VCaP (cell line): ENCODE measurements around the gene CNIH2.
A peak's percentile ranks its signal among the peaks of the same experiment; 100 is the strongest.

Source experiments
- H3K27ac ChIP-seq: fragments of 450-650 bp; 2 replicates; pipeline ENCODE4 v1.5.1; 2017
- TF ChIP-seq, protein P1 (sequence below): fragments of 450-650 bp; conservative IDR thresholded peaks from 2 replicates; pipeline ENCODE4 v1.5.1; 2017; ENCODE audit warnings: mild to moderate bottlenecking, moderate library complexity

CNIH2 gene

DNA sequence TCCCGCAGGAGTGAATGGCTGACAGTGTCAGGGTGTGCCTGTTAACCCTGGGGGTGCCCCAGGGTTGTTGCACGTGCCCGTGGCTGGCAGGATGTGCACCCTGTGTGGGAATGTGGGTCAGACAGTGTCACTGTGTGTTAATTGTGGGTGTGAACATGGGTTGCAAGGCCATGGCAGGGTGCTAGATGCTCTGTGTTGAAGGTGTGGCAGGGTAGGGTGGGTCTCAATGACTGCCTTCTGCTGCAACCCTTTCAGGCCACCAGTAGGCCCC lies 50.0 kb downstream of the CNIH2 start:
- TF ChIP-seq, protein P1, sequence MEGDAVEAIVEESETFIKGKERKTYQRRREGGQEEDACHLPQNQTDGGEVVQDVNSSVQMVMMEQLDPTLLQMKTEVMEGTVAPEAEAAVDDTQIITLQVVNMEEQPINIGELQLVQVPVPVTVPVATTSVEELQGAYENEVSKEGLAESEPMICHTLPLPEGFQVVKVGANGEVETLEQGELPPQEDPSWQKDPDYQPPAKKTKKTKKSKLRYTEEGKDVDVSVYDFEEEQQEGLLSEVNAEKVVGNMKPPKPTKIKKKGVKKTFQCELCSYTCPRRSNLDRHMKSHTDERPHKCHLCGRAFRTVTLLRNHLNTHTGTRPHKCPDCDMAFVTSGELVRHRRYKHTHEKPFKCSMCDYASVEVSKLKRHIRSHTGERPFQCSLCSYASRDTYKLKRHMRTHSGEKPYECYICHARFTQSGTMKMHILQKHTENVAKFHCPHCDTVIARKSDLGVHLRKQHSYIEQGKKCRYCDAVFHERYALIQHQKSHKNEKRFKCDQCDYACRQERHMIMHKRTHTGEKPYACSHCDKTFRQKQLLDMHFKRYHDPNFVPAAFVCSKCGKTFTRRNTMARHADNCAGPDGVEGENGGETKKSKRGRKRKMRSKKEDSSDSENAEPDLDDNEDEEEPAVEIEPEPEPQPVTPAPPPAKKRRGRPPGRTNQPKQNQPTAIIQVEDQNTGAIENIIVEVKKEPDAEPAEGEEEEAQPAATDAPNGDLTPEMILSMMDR: no peak
- H3K27ac ChIP-seq: peak overlapping the region; percentile 9; the same call in 1 of the 2 replicates

DNA sequence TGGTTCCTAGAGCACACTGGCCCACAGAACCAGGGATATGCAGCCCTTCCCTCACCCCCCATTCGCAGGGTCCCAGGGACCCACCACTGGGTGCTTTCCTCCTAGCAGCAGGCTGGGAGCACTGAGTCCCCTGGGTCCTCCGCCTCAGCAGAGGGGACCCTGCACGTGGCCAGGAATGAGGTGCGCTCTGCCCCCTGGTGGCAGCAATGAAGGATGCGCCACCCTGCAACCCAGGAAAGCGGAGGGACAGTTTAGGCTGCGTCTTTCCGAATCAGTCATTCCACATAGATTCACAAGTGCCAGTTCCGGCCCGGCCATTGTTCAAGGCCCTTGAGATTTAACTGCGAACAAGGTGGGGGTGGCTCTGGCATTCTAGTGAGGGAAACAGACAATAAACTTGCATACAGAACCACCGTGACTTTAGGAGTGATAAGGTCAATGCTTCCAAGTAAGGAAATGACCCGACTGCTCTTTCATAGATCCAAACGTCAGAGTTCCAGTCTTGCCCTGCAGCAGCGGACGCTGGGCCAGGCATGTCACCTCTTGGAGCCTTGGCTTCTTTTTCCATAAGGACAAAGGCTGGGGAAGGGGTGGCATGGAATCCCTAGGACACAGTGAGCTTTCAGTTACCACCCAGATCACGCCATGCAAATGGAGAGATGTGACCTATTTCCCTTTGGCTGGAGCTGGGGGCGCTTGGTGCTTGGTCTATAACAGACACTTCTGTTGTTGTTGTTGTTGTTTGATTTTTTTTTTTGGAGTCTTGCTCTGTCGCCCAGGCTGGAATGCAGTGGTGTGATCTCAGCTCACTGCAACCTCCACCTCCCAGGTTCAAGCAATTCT lies 50.5 kb downstream of the CNIH2 start:
- H3K27ac ChIP-seq: peak overlapping the region; percentile 9; the same call in 1 of the 2 replicates
- TF ChIP-seq, protein P1: peak; percentile 100

DNA sequence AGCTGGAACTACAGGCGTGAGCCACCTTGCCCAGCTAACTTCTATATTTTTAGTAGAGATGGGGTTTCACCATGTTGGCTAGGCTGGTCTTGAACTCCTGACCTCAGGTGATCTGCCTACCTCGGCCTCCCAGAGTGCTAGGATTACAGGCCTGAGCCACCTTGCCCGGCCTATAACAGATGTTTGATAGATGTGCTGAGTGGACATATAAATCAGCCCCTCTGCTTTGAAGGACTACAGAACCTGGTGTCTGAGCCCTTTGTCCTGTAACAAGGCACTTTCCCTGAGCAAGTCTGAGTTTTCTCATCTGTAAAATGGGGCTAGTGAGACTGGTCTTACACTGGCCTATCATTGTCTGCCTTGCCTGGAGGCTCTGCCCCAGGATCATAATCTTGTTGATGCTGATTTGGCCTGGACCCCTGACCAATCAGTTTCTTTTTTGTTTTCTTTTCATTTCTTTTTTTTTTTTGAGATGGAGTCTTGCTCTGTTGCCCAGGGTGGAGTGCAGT lies 51.2 kb downstream of the CNIH2 start:
- TF ChIP-seq, protein P1: no peak
- no peak overlapping the region for H3K27ac ChIP-seq

DNA sequence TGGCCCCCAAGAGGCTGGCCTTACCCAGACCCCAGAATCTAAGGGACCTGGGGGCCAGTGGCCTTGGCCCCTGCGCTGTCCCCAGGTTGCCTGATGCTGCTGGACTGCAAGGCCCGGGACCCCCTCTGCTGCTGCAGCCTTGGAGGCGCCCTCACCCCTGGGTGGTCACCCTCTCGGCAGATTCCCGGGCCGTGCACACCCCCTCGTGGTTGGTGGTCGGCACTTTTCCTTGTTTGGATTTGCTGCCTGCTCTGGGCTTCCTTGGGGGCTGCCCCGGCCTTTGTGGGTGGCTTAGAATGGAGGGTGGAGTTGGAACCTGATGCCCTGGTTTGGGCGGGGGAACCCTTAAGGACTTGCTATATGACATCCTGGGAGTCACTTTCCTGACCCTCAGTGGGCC lies 53.0 kb downstream of the CNIH2 start:
- TF ChIP-seq, protein P1: no peak
- no peak overlapping the region for H3K27ac ChIP-seq

DNA sequence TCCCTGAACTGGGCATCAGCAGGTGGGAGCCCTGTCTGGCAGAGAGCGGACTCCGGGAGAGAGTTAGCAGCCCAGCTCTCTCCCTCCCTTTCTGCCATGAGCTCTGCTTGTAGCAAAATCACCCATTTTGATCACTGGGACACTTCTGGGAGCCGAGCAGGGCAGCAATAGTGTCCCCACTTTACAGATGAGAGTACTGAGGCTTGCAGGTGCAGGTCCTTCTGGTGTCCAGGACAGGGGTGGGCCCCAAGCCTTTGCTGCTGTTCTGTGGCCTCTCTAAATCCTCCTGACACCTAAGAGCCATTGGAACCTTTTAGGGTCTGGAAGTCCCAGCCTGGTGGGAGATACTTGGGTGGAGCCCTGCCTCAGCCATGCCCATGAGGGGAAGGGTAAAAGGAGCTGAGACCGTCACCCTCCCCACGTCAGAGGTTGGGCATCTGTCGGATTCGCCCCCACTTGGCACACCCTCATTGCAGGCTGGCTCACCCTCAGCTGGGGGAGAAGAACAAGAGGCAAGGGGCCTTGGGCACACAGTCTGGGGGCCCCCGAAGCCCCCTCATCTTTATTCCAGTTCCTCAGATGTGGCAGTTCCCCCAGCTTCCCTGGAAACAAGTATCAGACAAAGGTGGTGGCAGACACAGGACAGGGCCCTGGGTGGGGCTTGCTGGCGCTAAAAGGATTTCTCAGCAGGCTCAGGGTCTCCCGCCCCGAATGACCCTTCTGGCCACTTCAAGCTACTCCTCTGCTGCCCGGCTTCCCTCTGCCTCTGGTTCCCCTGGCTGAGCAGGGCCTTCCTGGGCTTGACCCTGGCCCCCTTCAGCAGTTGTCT lies 53.8 kb downstream of the CNIH2 start:
- no peak overlapping the region for H3K27ac ChIP-seq
- TF ChIP-seq, protein P1: no peak

DNA sequence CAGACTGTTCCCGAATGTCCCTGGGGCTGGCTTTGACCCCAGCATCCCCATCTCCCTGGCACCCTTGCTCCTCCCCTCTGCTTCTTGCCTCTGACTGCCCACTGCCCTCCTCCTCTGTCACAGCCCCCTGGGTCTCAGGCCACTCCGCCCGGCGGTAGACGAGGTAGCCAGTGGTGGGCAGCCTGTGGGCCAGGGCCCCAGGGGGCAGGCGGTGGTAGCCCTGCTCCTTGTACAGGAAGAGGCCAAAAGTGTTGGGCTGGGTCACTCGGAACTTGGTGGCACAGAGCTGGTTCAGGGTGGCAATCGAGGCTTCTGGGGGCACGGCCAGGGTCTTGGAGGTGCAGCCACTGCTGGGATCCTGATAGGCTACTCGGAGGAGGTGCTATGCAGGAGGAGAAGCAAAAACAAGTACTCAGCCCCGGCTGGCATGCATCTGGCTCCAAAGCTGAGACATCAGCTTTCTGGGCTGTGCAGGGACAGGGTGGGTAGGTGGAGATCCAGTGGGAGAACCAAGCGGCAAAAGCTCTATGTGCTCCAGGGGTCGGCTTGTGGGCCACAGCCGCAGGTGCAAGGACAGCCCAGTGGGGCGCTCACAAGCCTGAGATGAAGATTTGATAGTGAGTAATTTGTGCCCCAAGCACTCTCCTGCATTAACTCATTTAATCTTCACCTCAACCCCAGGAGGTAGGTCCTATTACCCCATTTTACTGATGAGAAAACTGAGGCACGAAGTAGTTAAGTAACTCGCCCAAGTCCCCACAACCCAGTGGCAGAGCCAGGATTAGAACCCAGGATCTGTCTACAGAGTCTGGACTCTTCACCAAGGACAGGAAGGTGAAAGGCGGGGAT lies 54.6 kb downstream of the CNIH2 start:
- H3K27ac ChIP-seq: no peak overlapping the region
- TF ChIP-seq, protein P1: no peak
